SU-DHL-6 (cell line): ENCODE measurements around the gene RDH13.

Source experiments
- CTCF ChIP-seq: fragments of 200-600 bp; sonication (generic); IDR thresholded peaks from one replicate; pipeline ENCODE4 v1.5.1; 2017; ENCODE audit warnings: antibody characterized with exemption, mild to moderate bottlenecking, low read length, moderate library complexity; ENCODE audit not compliant: insufficient read depth, poor library complexity, severe bottlenecking
- EZH2phosphoT487 ChIP-seq: fragments of 200-600 bp; sonication (generic), shearing (Covaris generic); conservative IDR thresholded peaks from 2 replicates; pipeline ENCODE4 v1.6.1; 2018; ENCODE audit warnings: mild to moderate bottlenecking, antibody characterized with exemption, low read length, moderate library complexity, mixed read lengths

DNA sequence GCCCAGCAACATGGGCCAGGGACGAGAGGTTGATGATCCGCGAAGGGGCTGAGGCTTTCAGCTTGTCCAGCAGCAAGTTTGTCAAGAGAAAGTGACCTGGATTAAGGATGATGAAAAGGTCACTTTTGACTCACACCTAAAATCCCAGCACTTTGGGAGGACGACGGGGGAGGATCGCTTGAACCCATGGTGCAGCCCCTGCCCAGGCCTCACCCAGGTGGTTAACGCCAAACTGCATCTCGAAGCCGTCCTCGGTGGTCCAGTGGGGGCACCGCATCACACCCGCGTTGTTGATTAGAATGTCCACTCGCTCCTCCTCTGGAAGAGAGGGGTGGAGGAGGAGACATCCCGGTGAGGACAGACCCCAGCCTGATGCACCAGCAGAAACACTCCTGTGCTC lies 14.5 kb downstream of the RDH13 start:
- TF ChIP-seq CTCF (no peak), EZH2phosphoT487 (no peak)
